ENCODE measurements around the gene THSD4.
"Not testable (repeated sequence)": the region's sequence is repeated elsewhere in the genome, so short reads cannot be mapped to it uniquely, and the experiment has no call there.

The THSD4 gene

DNA sequence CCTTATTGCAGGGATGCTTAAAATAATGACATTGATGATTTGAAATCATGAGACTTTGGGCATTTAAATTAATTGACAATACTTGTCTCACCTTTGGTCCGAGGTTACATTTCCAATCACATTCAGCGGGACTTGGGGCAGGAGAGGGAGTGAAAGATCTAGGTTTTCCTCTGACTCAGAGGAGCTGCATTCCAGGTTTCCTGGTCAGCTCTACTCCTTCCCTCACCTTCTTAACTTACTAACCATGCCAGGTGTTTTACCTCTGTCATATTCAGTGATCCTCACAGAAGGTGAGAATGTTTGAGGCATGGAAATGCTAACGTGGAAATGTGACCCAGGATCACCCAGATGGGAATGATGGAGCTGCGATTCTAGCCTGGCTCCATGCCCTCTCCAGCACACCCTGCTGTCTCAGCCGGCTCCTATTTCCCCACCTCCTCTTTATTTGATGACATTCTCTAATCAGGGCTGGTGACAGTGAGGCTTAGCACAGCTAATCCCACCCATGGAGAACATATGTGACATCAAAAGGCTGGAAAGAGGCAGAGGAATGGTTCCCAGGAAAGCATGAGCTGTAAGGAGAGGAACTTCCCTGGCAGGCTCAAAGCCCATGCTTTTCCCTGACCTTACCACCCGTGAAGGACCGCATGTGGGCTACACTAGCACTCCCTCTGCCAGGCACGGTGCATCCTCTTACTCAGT lies 38.7 kb downstream of the THSD4 start:
- DNase-seq: no peak

- no peak for DNase-seq
These were observed 39.4 kb downstream of the THSD4 start for GRCh38 chr15:71154607-71155200.

GRCh38 chr15:71155534-71155933 lies 40.3 kb downstream of the THSD4 start:
- no peak for DNase-seq

GRCh38 chr15:71160976-71161375 lies 45.7 kb downstream of the THSD4 start:
- no peak for DNase-seq

DNA sequence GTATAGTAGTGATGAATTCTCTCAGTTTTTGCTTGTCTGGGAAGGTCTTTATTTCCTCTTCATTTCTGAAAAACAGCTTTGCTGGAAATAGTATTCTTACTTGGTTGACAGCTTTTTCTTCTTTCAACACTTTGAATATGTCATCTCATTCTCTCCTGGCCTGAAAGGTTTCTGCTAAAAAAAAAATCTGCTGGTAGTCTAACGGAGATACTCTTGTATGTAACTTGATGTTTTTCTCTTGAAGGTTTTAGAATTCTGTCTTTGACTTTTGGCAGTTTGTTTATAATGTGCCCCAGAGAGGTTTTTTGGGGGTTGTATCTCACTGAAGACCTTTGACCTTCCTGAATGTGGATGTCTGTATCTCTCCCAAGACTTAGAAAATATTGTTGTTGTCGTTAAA lies 47.0 kb downstream of the THSD4 start:
- no peak for DNase-seq

- not testable (repeated sequence) for DNase-seq
These were observed 49.3 kb downstream of the THSD4 start for GRCh38 chr15:71164606-71165005.

DNA sequence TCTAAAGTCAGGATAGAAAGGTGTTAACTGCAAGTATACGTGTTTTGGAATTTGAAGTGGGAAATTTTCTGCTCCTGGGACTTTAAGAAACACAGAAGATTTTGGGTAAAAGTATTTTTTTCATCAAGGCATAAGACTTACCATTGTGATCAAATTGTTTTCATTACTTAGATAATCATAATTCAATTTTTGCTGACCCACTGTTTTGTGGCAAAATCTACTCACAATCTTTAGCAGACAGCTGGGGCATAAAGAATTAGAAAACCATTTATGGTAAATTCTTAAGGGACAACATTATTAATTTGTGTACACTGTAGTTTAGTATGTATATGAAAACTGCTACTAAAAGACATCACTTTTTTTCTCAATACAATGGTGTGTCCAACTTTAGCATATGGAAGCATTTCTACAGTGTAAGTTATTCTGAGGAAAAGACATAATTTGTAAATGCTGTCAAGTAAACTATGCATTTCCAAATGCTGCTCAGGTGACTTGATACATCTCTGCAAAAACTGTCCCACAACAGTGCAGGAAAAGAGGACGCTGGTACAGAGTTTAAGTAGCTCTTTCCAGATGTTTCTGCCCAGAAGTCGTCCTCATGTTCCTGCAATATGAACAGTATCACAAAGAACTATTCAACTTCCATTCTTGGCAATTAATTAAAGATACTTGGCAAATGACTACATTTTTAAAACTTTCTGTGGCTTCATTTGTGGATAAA lies 52.3 kb downstream of the THSD4 start:
- DNase-seq: no peak

- no peak for DNase-seq
These were observed 53.0 kb downstream of the THSD4 start for GRCh38 chr15:71168166-71168834.

DNA sequence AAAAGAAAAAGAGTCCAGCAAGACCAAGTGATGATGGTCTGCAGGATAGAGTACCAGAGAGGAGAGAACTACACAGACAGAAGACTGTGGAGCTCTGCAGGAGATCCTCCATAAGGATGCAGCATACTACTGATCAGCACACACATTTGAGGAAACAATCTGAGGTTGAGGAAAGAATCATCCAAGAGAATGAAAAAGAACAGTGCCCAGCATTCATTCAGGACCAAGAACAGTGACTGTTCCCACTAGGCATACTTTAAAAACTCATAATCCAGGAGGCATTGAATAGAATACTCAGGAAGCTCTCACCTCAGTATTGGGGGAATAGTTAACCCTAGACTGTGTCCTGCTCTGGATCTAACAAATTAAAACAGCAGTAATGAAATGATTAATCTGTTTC lies 54.9 kb downstream of the THSD4 start:
- no peak for DNase-seq

GRCh38 chr15:71171195-71171594 lies 55.9 kb downstream of the THSD4 start:
- DNase-seq: no peak

GRCh38 chr15:71174360-71174759 lies 59.1 kb downstream of the THSD4 start:
- not testable (repeated sequence) for DNase-seq

GRCh38 chr15:71180986-71181853 lies 65.9 kb downstream of the THSD4 start:
- no peak for DNase-seq

DNA sequence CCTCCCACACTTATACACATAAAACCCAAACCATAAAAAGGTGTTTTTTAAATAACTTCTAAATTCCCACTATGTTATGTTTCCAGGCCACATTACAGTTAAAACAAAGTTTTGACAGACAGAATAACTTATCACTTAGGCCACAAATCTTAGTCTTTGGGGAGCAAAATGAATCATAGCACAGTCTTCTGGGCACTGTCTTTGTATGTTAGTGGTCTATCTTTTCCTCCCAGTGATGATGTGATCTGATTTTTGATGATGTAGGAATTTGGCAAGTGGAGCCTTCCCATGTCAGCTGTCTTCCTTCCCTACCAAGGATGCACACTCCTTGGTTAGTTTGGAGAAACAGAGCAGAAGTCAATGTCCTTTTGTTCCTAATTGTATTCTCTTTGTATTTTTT lies 67.3 kb downstream of the THSD4 start:
- no peak for DNase-seq

DNA sequence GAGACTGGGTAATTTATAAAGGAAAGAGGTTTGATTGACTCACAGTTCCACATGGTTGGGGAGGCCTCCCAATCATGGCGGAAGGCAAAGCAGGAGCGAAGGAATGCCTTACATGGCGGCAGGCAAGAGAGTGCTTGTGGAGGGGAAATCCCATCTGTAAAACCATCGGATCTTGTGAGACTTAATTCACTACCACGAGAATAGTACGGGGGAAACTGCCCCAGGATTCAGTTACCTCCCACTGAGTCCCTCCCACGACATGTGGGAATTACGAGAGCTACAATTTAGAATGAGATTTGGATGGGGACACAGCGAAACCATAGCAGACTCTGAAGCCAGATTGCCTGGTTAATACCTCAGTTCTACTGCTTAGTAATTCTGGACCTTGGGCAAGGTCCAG lies 67.8 kb downstream of the THSD4 start:
- no peak for DNase-seq

- DNase-seq: no peak
These were observed 70.4 kb downstream of the THSD4 start for GRCh38 chr15:71185706-71186105.

DNA sequence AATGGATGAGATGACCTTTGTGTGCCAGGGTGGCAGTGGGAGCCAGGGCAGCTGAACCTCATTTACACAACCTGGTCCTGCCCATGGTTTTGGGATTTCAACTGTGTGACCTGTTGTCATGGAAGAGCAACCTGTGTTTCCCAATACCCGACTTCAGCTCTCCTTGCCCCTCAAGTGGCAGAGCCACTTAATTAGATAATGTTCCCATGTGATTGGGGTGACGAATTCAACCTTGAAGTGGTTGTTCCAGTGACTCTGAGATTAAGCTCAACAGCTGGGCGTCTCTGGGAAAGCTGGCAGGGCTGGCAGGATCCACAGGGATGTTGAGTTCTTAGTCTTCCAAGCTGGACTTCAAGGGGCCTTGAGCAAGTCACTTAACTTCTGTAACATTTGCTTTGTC lies 71.0 kb downstream of the THSD4 start:
- no peak for DNase-seq

GRCh38 chr15:71187078-71187477 lies 71.8 kb downstream of the THSD4 start:
- DNase-seq: no peak

DNA sequence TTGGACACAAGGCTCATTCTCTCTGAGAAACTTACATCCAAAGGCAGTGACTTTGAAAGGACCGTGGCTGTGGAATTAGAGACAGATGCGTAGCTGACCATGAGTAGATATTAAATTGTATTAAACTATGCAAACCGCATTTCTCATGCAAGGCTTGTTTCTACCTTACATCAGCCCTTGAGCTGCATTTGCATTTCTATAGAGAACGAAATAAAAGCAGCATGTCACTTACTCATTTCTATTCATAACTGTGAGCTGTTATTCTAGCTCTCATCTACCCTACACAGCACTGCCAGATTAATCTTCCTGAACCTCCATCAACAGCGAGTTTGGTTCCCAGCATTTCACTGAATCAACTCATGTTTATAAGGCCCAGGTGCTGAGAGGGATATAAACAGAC lies 72.3 kb downstream of the THSD4 start:
- no peak for DNase-seq

- DNase-seq: no peak
These were observed 74.4 kb downstream of the THSD4 start for GRCh38 chr15:71189718-71190117.

GRCh38 chr15:71191296-71191695 lies 76.0 kb downstream of the THSD4 start:
- DNase-seq: no peak

- no peak for DNase-seq
These were observed 77.5 kb downstream of the THSD4 start for GRCh38 chr15:71192816-71193215.

DNA sequence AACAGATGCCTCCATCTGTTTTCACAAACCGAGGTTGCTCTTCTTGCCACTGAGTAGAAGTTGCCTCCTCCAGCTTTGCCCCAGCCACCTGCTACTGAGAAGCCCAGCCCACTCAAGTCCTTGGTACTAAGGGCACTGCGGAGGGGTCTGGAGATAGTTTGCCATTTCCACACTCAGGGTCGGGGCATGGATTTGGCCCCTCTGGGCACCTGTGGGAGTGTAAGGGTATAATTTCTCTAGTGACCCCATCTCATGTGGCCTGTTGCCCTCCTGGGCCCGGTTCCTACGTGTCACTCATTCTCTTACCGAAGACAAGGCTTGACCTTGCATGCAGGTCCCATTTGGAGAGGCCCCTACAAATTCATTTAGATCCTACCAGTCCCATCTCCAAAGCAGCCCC lies 79.0 kb downstream of the THSD4 start:
- DNase-seq: no peak

GRCh38 chr15:71195242-71195641 lies 80.0 kb downstream of the THSD4 start:
- DNase-seq: no peak
